ENCODE results near the gene TLL2.

DNA sequence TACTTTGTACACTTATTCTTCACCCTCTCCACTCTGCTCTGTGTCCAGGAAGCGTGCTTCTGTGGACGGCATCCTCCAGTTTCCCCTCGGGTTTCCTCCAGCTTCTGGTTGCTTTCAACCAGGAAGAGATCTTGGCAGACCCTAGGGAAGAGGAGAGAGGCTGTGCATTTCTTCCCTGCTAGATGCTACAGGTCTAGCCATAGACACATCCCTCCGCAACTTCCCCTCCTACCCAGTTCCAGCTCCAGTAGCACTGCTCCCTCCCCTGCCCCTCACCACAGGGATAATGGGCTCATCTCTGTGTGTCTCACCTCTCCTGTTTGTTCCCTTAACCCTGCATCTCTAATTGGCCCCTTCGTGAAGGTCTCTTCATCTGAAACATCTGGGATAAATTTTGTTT, 16.3 kb downstream of the TLL2 start:
- TF ChIP-seq, protein P1, sequence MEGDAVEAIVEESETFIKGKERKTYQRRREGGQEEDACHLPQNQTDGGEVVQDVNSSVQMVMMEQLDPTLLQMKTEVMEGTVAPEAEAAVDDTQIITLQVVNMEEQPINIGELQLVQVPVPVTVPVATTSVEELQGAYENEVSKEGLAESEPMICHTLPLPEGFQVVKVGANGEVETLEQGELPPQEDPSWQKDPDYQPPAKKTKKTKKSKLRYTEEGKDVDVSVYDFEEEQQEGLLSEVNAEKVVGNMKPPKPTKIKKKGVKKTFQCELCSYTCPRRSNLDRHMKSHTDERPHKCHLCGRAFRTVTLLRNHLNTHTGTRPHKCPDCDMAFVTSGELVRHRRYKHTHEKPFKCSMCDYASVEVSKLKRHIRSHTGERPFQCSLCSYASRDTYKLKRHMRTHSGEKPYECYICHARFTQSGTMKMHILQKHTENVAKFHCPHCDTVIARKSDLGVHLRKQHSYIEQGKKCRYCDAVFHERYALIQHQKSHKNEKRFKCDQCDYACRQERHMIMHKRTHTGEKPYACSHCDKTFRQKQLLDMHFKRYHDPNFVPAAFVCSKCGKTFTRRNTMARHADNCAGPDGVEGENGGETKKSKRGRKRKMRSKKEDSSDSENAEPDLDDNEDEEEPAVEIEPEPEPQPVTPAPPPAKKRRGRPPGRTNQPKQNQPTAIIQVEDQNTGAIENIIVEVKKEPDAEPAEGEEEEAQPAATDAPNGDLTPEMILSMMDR (IDR thresholded peaks at IDR 0.05; ENCODE audit: extremely low read depth in 1 of 2, insufficient read depth in 1 of 2, low read depth in 1 of 2, low read length in 2 of 2) = no peak
- TF ChIP-seq EZH2 (IDR thresholded peaks at IDR 0.05; ENCODE audit: borderline replicate concordance, low read depth, low read length, severe bottlenecking) = no peak
